Gastroesophageal sphincter (tissue), 4 donors: ENCODE results near the gene PPARA. TPM values are rescaled to one million over a fixed set of nuclear protein-coding genes. Genes with fewer than 3 reads are reported as not detected.

Source experiments
- ATAC-seq: fragments of 150-250 bp; one replicate; pipeline ENCODE4 v1.9.1; 2016; ENCODE audit warnings: mild to moderate bottlenecking, moderate library complexity
- H3K27ac ChIP-seq, 4 donors: fragments of 200-600 bp; sonication (generic) in 3 of 4; 1 replicate in 3 of 4; 2 replicates in 1 of 4; pipeline ENCODE4 v1.5.1; 2016 to 2019
- H3K27me3 ChIP-seq: fragments of 200-600 bp; sonication (generic); one replicate; pipeline ENCODE4 v1.5.1; 2019
- H3K36me3 ChIP-seq, 2 donors: fragments of 200-600 bp; sonication (generic); one replicate each; pipeline ENCODE4 v1.5.1; 2019; ENCODE audit warnings: control low read depth in 1 of 2
- H3K4me1 ChIP-seq, 3 donors: fragments of 200-600 bp; sonication (generic); 1 replicate in 2 of 3; 2 replicates in 1 of 3; pipeline ENCODE4 v1.5.1; 2016 to 2019; ENCODE audit warnings: control low read depth in 2 of 3
- H3K4me3 ChIP-seq, 2 donors: fragments of 200-600 bp; sonication (generic); one replicate each; pipeline ENCODE4 v1.5.1; 2019; ENCODE audit warnings: mild to moderate bottlenecking in 1 of 2, moderate library complexity in 1 of 2
- H3K9me3 ChIP-seq, 3 donors: fragments of 200-600 bp; sonication (generic); one replicate each; pipeline ENCODE4 v1.5.1; 2017 to 2019; ENCODE audit warnings: control low read depth in 2 of 3
- CTCF ChIP-seq, 4 experiments: fragments of 200-600 bp in 2 of 4; fragments of 450-650 bp in 2 of 4; sonication (generic) in 1 of 4; IDR thresholded peaks; one replicate each; pipeline ENCODE4 v1.5.1; 2017 to 2019; ENCODE audit warnings: antibody characterized with exemption in 4 of 4, mild to moderate bottlenecking in 2 of 4, moderate library complexity in 2 of 4
- EP300 ChIP-seq: sonication (generic); formaldehyde crosslinking; IDR thresholded peaks from one replicate; pipeline ENCODE4 v1.6.1; 2017; ENCODE audit warnings: antibody characterized with exemption, mild to moderate bottlenecking
- POLR2A ChIP-seq, 2 donors: fragments of 450-650 bp; IDR thresholded peaks; one replicate each; pipeline ENCODE4 v1.6.1; 2017; ENCODE audit warnings: antibody characterized with exemption in 2 of 2, mild to moderate bottlenecking in 2 of 2, moderate library complexity in 1 of 2
- POLR2AphosphoS5 ChIP-seq: sonication (generic); formaldehyde crosslinking; IDR thresholded peaks from one replicate; pipeline ENCODE4 v1.6.1; 2017; ENCODE audit warnings: antibody characterized with exemption
- WGBS, 2 donors: methylation state at CpG; one replicate each; pipeline ENCODE4 v1.1.5; 2018; ENCODE audit warnings: low coverage in 1 of 2; 5-methylcytosine and 5-hydroxymethylcytosine counted together
- total RNA-seq, 4 donors: library from RNA; depleted of rRNA; stranded (reverse); fragments of >200 nt; gene quantifications; one replicate each; pipeline ENCODE4 v1.1.0, GENCODE V29; 2016

Gene PPARA
- total RNA-seq, 4 donors from 2014 or later: 19.5 to 28.5 (median 26.9) TPM

DNA sequence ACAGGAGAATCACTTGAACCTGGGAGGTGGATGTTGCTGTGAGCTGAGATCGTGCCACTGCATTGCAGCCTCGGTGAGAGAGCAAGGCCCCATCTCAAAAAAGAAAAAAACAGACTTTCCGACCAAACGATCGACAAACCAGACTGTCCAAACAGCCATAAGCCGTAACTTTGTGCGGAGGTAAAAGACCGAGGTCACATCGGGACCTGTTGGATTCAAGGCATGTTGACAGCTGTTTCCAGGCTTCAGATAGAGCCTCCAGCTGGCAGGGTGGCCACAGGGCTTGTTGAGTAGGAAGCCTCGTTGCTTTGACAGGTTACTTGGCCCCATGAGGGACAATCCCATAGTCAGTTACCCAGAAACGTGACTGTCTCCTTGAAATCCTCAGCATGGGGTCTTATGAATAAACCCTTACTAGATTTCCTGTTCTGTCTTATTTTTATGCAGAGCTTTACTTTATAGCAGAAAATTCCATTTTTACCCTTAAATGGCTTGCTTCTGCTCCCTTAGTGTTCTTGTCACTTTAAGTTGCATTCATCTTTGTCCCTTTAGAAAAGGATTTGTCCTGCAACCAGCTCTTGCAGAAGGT lies 22.3 kb downstream of the PPARA start:
- no peak for TF ChIP-seq POLR2AphosphoS5
- TF ChIP-seq CTCF (IDR thresholded peaks at IDR 0.05): no peak
- TF ChIP-seq POLR2A (IDR thresholded peaks at IDR 0.05): no peak
- TF ChIP-seq EP300: no peak
- no peaks in the 10 kb centered on the region for H3K27me3 ChIP-seq
- H3K36me3 ChIP-seq: peaks cover 0 to 13% of the 10 kb centered on the region in 2 donors
- peaks cover 0 to 9% (median 0%) of the 10 kb centered on the region in 3 donors for H3K9me3 ChIP-seq
- no peak for ATAC-seq
- H3K4me1 ChIP-seq: peaks cover 0 to 33% (median 6%) of the 10 kb centered on the region in 3 donors
- no peak overlapping the region for H3K4me3 ChIP-seq
- 66 to 88% methylated on average over 5 to 11 of the region's 11 CpGs for WGBS, 2 donors
- peak overlapping the region in 1 of 4 donors; percentile 41 for H3K27ac ChIP-seq

DNA sequence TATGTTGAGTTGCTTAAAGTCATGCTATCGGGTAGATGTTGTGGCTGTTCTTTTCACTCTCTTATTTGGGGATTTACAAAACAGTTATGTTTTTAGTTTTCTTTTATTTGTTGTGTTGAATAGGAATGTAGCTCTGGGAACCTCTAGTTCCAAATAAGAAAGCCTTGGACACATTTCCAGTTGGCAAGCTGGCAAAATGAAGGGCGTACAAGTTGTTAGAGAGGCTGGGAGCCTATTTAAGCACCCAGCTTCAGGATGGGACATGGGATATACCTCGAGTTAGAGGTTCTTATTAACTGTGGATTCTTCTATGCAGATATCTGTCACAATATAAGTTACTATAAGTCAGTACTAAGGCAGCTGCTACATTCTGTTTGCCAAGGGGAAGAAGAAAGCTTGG lies 22.8 kb downstream of the PPARA start:
- 20 to 41% methylated on average over 3 of the region's 3 CpGs for WGBS, 2 donors
- Histone ChIP-seq H3K36me3 (peaks cover 0 to 13% of the 10 kb centered on the region in 2 donors), H3K27me3 (no peaks in the 10 kb centered on the region), H3K4me1 (peaks cover 0 to 33% (median 6%) of the 10 kb centered on the region in 3 donors), H3K4me3 (no peak overlapping the region), H3K9me3 (peaks cover 0 to 9% (median 0%) of the 10 kb centered on the region in 3 donors), H3K27ac (peak overlapping the region in 1 of 4 donors; percentile 41)
- TF ChIP-seq POLR2AphosphoS5: no peak
- no peak for ATAC-seq

GRCh38 chr22:46175631-46176030 lies 25.3 kb downstream of the PPARA start:
- TF ChIP-seq POLR2AphosphoS5 (no peak), CTCF (IDR thresholded peaks at IDR 0.05) (no peak), EP300 (no peak), POLR2A (IDR thresholded peaks at IDR 0.05) (no peak)
- Histone ChIP-seq H3K4me1 (peaks cover 0 to 31% (median 6%) of the 10 kb centered on the region in 3 donors), H3K27ac (no peak overlapping the region), H3K36me3 (peaks cover 0 to 31% of the 10 kb centered on the region in 2 donors), H3K4me3 (no peak overlapping the region), H3K27me3 (no peaks in the 10 kb centered on the region), H3K9me3 (peaks cover 0 to 11% (median 0%) of the 10 kb centered on the region in 3 donors)
- ATAC-seq: no peak
- 70 to 77% methylated on average over 4 of the region's 5 CpGs for WGBS, 2 donors

GRCh38 chr22:46176508-46177003 lies 26.2 kb downstream of the PPARA start:
- no peak overlapping the region for H3K27ac ChIP-seq
- ATAC-seq: no peak
- H3K9me3 ChIP-seq: peaks cover 0 to 18% (median 0%) of the 10 kb centered on the region in 3 donors
- no peaks in the 10 kb centered on the region for H3K27me3 ChIP-seq
- WGBS, 2 donors: 78% methylated on average over 5 of the region's 9 CpGs; no CpG with 5 or more reads in 1 of the 2 donors
- TF ChIP-seq EP300: no peak
- no peak for TF ChIP-seq POLR2AphosphoS5
- TF ChIP-seq CTCF (IDR thresholded peaks at IDR 0.05): no peak
- TF ChIP-seq POLR2A (IDR thresholded peaks at IDR 0.05): no peak
- H3K4me3 ChIP-seq: no peak overlapping the region
- peaks cover 0 to 40% of the 10 kb centered on the region in 2 donors for H3K36me3 ChIP-seq
- H3K4me1 ChIP-seq: peaks cover 0 to 22% (median 0%) of the 10 kb centered on the region in 3 donors

DNA sequence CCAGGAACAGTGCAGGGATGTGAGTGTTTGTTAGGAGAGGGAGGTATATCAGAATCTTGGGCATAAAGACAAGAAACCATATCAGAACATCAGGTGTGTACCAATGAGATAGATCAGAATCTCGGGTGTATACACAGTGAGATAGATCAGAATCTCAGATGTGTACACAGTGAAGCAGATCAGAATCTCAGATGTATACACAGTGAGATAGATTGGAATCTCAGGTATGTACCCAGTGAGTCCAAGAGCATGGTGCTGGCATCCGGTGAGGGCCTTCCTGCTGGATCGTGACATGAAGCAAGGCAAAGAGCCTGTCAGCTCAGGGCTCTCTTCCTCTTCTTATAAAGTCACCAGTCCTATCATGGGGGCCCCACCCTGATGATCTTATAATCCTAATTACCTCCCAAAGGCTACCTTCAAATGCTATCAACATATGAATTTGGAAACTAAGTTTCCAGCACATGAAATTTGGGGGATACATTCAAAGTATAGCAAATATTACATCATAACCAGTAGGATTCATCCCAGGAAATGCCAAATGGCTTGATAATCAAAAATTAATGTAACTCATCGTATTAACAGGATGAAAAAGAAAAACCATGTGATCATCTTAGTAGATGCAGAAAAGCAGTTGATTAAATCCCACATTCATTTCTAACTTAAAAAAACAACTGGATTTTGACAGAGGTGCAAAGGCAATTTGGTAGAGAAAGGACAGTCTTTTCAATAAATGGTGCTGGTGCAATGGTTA lies 28.6 kb downstream of the PPARA start:
- no peak overlapping the region for H3K27ac ChIP-seq
- H3K9me3 ChIP-seq: peaks cover 0 to 18% (median 0%) of the 10 kb centered on the region in 3 donors
- no peak overlapping the region for H3K4me3 ChIP-seq
- no peaks in the 10 kb centered on the region for H3K27me3 ChIP-seq
- no peak for ATAC-seq
- H3K4me1 ChIP-seq: peaks cover 0 to under 1% (median 0%) of the 10 kb centered on the region in 3 donors
- 75 to 100% methylated on average over 2 to 4 of the region's 4 CpGs for WGBS, 2 donors
- TF ChIP-seq POLR2A (IDR thresholded peaks at IDR 0.05) (no peak), EP300 (no peak), CTCF (IDR thresholded peaks at IDR 0.05) (no peak), POLR2AphosphoS5 (no peak)
- H3K36me3 ChIP-seq: peaks cover 0 to 58% of the 10 kb centered on the region in 2 donors
